K562 (cell line): ENCODE results near the gene ERFL. TPM values are rescaled to one million over a fixed set of nuclear protein-coding genes. Genes with fewer than 3 reads are reported as not detected.
A peak's percentile ranks its signal among the peaks of the same experiment; 100 is the strongest.

Experiments
- CBX5 ChIP-seq: IDR thresholded peaks from 2 replicates; pipeline ENCODE4 v1.6.1; 2014; ENCODE audit warnings: low read depth, borderline replicate concordance
- GABPA ChIP-seq: fragments of 200-800 bp; sonication (Bioruptor generic); conservative IDR thresholded peaks from 2 replicates; pipeline ENCODE4 v1.6.1; 2016; ENCODE audit warnings: low read depth, missing genetic modification characterization, missing compliant biosample characterization
- PML ChIP-seq: IDR thresholded peaks from 2 replicates; pipeline ENCODE4 v1.6.1; 2012; ENCODE audit warnings: low read length, inconsistent platforms
- RBBP5 ChIP-seq: fragments of 200-600 bp; sonication (generic); IDR thresholded peaks from 2 replicates; pipeline ENCODE4 v1.6.1; 2012; ENCODE audit warnings: borderline replicate concordance, mild to moderate bottlenecking, low read length, control low read depth, inconsistent platforms; ENCODE audit not compliant: insufficient read depth, poor library complexity, severe bottlenecking
- STAT5B ChIP-seq: fragments of 250-450 bp; sonication (Bioruptor Pico); IDR thresholded peaks from 2 replicates; pipeline ENCODE4 v1.8.0; 2021; ENCODE audit warnings: mild to moderate bottlenecking, inconsistent platforms
- ZNF551 ChIP-seq: fragments of 250-450 bp; sonication (Bioruptor Pico); IDR thresholded peaks from 2 replicates; pipeline ENCODE4 v1.5.0; 2021; ENCODE audit warnings: mild to moderate bottlenecking, moderate library complexity
- polyA plus RNA-seq, 8 experiments: library from polyadenylated mRNA; depleted of rRNA in 4 of 8; stranded (reverse) in 5 of 8; unstranded in 3 of 8; fragments of >200 nt; fragmentation: Nextera tagmentation in 2 of 8; fragmentation: Illumina TruSeq in 1 of 8; extraction: Ambion mirVana in 2 of 8; extraction: Trizol in 1 of 8; gene quantifications; 2 replicates each; pipeline versions ENCODE4 v1.2.1 to v1.2.3, GENCODE V29; 2011 to 2014; ENCODE audit warnings: inconsistent platforms in 1 of 8, missing spikeins in 1 of 8
- total RNA-seq, 7 experiments: library from RNA; depleted of rRNA in 6 of 7; stranded (reverse); fragments of >200 nt in 6 of 7; fragmentation: Illumina TruSeq in 2 of 7; extraction: Trizol in 2 of 7; gene quantifications; 2 replicates each; pipeline versions ENCODE4 v1.2.1 to v1.2.3, GENCODE V29; 2011 to 2021; ENCODE audit warnings: low replicate concordance in 1 of 7
- TF ChIP-seq, protein P1 (sequence below): fragments of 150-350 bp; IDR thresholded peaks from 2 replicates; pipeline ENCODE4 v1.6.1; 2014; ENCODE audit warnings: low read depth, mild to moderate bottlenecking, low read length, borderline replicate concordance
- TF ChIP-seq, protein P2 (sequence below): sonication (generic); formaldehyde crosslinking; IDR thresholded peaks from 2 replicates; pipeline ENCODE4 v1.8.0; 2022; ENCODE audit warnings: mild to moderate bottlenecking, missing genetic modification reagents
- TF ChIP-seq, protein P3 (sequence below): fragments of 450-650 bp; formaldehyde crosslinking; conservative IDR thresholded peaks from 2 replicates; pipeline ENCODE4 v1.4.0; 2022; ENCODE audit warnings: mild to moderate bottlenecking, missing genetic modification characterization
- TF ChIP-seq, protein P4 (sequence below): sonication (generic); formaldehyde crosslinking; IDR thresholded peaks from 2 replicates; pipeline ENCODE4 v1.8.0; 2023; ENCODE audit warnings: mild to moderate bottlenecking, missing genetic modification reagents
- TF ChIP-seq, protein P5 (sequence below): fragments of 450-650 bp; IDR thresholded peaks from 2 replicates; pipeline ENCODE4 v1.6.1; 2017; ENCODE audit warnings: antibody characterized with exemption, mild to moderate bottlenecking

The ERFL gene
- total and polyA plus RNA-seq, 9 of the 15 experiments (the other 6 are each of a cell fraction or from before 2014, with no cell fraction given) = 0.07 to 0.75 (median 0.32) TPM; not detected in 4

DNA sequence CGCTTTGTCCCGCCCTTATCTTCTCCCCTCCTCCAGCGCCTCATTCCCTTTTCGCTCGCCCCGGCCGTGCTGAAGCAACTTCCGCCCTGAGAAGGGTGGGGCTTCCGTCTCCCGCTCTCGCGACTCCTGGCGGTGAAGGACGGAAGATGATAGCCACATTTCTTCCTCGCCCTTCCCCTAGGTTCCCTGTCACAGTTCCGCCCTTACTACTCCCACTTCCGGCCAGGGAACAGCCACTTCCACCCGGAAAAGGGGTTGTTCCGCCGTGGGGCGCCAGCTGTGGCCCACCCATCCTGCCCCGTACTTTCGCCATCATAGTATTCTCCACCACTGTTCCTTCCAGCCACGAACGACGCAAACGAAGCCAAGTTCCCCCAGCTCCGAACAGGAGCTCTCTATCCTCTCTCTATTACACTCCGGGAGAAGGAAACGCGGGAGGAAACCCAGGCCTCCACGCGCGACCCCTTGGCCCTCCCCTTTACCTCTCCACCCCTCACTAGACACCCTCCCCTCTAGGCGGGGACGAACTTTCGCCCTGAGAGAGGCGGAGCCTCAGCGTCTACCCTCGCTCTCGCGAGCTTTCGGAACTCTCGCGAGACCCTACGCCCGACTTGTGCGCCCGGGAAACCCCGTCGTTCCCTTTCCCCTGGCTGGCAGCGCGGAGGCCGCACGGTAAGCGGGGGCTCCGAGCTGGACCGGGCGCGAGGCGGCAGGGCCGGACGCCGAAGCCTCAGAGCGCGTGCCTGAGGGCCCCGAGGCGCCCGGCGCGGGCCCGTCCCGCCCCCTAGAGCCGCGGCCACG is 68.4 kb downstream of the ERFL start, which contains the start of gene RPS19 (continued):
- TF ChIP-seq, protein P1, sequence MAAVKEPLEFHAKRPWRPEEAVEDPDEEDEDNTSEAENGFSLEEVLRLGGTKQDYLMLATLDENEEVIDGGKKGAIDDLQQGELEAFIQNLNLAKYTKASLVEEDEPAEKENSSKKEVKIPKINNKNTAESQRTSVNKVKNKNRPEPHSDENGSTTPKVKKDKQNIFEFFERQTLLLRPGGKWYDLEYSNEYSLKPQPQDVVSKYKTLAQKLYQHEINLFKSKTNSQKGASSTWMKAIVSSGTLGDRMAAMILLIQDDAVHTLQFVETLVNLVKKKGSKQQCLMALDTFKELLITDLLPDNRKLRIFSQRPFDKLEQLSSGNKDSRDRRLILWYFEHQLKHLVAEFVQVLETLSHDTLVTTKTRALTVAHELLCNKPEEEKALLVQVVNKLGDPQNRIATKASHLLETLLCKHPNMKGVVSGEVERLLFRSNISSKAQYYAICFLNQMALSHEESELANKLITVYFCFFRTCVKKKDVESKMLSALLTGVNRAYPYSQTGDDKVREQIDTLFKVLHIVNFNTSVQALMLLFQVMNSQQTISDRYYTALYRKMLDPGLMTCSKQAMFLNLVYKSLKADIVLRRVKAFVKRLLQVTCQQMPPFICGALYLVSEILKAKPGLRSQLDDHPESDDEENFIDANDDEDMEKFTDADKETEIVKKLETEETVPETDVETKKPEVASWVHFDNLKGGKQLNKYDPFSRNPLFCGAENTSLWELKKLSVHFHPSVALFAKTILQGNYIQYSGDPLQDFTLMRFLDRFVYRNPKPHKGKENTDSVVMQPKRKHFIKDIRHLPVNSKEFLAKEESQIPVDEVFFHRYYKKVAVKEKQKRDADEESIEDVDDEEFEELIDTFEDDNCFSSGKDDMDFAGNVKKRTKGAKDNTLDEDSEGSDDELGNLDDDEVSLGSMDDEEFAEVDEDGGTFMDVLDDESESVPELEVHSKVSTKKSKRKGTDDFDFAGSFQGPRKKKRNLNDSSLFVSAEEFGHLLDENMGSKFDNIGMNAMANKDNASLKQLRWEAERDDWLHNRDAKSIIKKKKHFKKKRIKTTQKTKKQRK = no peak
- TF ChIP-seq, protein P2, sequence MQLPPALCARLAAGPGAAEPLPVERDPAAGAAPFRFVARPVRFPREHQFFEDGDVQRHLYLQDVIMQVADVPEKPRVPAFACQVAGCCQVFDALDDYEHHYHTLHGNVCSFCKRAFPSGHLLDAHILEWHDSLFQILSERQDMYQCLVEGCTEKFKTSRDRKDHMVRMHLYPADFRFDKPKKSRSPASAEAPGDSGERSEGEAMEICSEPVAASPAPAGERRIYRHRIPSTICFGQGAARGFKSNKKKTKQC (CRISPR knock-in tag) = peak; percentile 73; the same call in 1 of the 2 replicates
- TF ChIP-seq, protein P3, sequence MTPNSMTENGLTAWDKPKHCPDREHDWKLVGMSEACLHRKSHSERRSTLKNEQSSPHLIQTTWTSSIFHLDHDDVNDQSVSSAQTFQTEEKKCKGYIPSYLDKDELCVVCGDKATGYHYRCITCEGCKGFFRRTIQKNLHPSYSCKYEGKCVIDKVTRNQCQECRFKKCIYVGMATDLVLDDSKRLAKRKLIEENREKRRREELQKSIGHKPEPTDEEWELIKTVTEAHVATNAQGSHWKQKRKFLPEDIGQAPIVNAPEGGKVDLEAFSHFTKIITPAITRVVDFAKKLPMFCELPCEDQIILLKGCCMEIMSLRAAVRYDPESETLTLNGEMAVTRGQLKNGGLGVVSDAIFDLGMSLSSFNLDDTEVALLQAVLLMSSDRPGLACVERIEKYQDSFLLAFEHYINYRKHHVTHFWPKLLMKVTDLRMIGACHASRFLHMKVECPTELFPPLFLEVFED (CRISPR knock-in tag) = peak; percentile 92
- peak; percentile 84 for TF ChIP-seq PML
- TF ChIP-seq, protein P4, sequence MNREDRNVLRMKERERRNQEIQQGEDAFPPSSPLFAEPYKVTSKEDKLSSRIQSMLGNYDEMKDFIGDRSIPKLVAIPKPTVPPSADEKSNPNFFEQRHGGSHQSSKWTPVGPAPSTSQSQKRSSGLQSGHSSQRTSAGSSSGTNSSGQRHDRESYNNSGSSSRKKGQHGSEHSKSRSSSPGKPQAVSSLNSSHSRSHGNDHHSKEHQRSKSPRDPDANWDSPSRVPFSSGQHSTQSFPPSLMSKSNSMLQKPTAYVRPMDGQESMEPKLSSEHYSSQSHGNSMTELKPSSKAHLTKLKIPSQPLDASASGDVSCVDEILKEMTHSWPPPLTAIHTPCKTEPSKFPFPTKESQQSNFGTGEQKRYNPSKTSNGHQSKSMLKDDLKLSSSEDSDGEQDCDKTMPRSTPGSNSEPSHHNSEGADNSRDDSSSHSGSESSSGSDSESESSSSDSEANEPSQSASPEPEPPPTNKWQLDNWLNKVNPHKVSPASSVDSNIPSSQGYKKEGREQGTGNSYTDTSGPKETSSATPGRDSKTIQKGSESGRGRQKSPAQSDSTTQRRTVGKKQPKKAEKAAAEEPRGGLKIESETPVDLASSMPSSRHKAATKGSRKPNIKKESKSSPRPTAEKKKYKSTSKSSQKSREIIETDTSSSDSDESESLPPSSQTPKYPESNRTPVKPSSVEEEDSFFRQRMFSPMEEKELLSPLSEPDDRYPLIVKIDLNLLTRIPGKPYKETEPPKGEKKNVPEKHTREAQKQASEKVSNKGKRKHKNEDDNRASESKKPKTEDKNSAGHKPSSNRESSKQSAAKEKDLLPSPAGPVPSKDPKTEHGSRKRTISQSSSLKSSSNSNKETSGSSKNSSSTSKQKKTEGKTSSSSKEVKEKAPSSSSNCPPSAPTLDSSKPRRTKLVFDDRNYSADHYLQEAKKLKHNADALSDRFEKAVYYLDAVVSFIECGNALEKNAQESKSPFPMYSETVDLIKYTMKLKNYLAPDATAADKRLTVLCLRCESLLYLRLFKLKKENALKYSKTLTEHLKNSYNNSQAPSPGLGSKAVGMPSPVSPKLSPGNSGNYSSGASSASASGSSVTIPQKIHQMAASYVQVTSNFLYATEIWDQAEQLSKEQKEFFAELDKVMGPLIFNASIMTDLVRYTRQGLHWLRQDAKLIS (CRISPR knock-in tag) = peak; percentile 59; the same call in 1 of the 2 replicates
- TF ChIP-seq ZNF551 (CRISPR knock-in tag) = no peak
- TF ChIP-seq, protein P5, sequence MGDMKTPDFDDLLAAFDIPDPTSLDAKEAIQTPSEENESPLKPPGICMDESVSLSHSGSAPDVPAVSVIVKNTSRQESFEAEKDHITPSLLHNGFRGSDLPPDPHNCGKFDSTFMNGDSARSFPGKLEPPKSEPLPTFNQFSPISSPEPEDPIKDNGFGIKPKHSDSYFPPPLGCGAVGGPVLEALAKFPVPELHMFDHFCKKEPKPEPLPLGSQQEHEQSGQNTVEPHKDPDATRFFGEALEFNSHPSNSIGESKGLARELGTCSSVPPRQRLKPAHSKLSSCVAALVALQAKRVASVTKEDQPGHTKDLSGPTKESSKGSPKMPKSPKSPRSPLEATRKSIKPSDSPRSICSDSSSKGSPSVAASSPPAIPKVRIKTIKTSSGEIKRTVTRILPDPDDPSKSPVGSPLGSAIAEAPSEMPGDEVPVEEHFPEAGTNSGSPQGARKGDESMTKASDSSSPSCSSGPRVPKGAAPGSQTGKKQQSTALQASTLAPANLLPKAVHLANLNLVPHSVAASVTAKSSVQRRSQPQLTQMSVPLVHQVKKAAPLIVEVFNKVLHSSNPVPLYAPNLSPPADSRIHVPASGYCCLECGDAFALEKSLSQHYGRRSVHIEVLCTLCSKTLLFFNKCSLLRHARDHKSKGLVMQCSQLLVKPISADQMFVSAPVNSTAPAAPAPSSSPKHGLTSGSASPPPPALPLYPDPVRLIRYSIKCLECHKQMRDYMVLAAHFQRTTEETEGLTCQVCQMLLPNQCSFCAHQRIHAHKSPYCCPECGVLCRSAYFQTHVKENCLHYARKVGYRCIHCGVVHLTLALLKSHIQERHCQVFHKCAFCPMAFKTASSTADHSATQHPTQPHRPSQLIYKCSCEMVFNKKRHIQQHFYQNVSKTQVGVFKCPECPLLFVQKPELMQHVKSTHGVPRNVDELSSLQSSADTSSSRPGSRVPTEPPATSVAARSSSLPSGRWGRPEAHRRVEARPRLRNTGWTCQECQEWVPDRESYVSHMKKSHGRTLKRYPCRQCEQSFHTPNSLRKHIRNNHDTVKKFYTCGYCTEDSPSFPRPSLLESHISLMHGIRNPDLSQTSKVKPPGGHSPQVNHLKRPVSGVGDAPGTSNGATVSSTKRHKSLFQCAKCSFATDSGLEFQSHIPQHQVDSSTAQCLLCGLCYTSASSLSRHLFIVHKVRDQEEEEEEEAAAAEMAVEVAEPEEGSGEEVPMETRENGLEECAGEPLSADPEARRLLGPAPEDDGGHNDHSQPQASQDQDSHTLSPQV = peak; percentile 70; the same call in 1 of the 2 replicates
- TF ChIP-seq CBX5 = 0 out of 2 replicates have a peak, but pooled peaks have one; percentile 61
- no peak for TF ChIP-seq STAT5B (CRISPR knock-in tag)
- peak; percentile 98 for TF ChIP-seq GABPA (tag)
- TF ChIP-seq RBBP5 = peak; percentile 89
